Coronary artery (tissue), 2 donors: Measurements from ENCODE around the gene ERMN.
A peak's percentile ranks its signal among the peaks of the same experiment; 100 is the strongest.

Source experiments
- DNase-seq: peaks from one replicate; pipeline ENCODE4 v3.0.0-alpha.2; 2017; ENCODE audit warnings: low spot score
- H3K27ac ChIP-seq, 2 donors: fragments of 200-600 bp; sonication (generic); one replicate each; pipeline ENCODE4 v1.5.1; 2016 to 2019
- H3K4me3 ChIP-seq: fragments of 200-600 bp; sonication (generic); 2 replicates; pipeline ENCODE4 v1.5.1; 2016; ENCODE audit warnings: mild to moderate bottlenecking, moderate library complexity
- TF ChIP-seq, protein P1 (sequence below): fragments of 200-600 bp; sonication (generic); IDR thresholded peaks from one replicate; pipeline ENCODE4 v1.5.1; 2019; ENCODE audit warnings: antibody characterized with exemption

The ERMN gene

DNA sequence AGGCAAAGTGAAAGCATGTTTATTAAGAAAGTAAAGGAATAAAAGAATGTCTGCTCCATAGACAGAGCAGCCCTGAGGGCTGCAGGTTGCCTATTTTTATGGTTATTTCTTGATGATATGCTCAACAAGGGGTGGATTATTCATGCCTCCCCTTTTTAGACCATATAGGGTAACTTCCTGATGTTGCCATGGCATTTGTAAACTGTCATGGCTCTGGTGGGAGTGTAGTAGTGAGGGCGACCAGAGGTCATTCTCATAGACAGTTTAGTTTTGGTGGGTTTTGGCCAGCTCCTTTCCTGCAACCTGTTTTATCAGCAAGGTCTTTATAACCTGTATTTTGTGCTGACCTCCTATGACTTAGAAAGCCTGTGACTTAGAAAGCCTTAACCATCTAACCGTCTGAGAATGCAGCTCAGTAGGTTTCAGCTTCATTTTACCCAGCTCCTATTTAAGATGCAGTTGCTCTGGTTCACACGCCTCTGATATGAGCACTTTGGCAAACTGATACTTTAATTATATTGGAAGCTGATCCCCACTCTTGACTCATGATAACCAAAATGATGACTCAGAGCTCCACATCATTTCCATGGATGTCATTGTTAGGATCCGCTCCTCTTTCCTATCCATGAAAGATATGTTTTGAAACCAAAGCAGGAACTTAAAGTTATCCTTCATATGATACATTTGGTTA, 14.5 kb upstream of the ERMN start:
- Histone ChIP-seq H3K27ac (no peak overlapping the region), H3K4me3 (no peak overlapping the region)
- TF ChIP-seq, protein P1, sequence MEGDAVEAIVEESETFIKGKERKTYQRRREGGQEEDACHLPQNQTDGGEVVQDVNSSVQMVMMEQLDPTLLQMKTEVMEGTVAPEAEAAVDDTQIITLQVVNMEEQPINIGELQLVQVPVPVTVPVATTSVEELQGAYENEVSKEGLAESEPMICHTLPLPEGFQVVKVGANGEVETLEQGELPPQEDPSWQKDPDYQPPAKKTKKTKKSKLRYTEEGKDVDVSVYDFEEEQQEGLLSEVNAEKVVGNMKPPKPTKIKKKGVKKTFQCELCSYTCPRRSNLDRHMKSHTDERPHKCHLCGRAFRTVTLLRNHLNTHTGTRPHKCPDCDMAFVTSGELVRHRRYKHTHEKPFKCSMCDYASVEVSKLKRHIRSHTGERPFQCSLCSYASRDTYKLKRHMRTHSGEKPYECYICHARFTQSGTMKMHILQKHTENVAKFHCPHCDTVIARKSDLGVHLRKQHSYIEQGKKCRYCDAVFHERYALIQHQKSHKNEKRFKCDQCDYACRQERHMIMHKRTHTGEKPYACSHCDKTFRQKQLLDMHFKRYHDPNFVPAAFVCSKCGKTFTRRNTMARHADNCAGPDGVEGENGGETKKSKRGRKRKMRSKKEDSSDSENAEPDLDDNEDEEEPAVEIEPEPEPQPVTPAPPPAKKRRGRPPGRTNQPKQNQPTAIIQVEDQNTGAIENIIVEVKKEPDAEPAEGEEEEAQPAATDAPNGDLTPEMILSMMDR = no peak
- DNase-seq = no peak

DNA sequence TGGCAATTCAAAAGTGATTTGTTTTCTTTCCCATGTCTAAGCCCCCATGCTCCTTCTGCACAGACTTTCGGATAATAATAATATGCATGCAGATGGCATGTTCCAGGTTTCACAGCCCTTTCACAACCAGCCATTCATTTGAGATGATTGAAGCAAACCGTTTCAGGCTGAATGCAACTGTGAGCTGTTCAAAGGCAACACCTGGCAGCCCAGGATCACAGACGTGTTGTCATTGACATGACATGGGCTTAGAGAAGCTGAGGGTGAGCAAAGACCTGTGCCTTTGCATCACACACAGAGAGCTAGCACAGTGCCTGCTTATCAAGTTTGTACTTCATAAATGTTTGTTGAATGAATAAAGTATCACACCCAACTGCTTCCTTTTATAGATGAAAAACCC, 12.4 kb upstream of the ERMN start:
- DNase-seq = no peak
- Histone ChIP-seq H3K27ac (no peak overlapping the region), H3K4me3 (no peak overlapping the region)
- TF ChIP-seq, protein P1 = no peak

- Histone ChIP-seq H3K4me3 (no peak overlapping the region), H3K27ac (no peak overlapping the region)
- DNase-seq = no peak
- TF ChIP-seq, protein P1 = peak; percentile 43
These were observed 10.8 kb upstream of the ERMN start for GRCh38 chr2:157336137-157337010.

GRCh38 chr2:157334797-157335196, 9.2 kb upstream of the ERMN start:
- Histone ChIP-seq H3K27ac (no peak overlapping the region), H3K4me3 (no peak overlapping the region)
- TF ChIP-seq, protein P1 = no peak
- no peak for DNase-seq

GRCh38 chr2:157334335-157334734, 8.7 kb upstream of the ERMN start:
- TF ChIP-seq, protein P1 = no peak

GRCh38 chr2:157333304-157334047, 7.9 kb upstream of the ERMN start:
- DNase-seq = no peak
- TF ChIP-seq, protein P1 = no peak
- Histone ChIP-seq H3K4me3 (no peak overlapping the region), H3K27ac (no peak overlapping the region)

More at GRCh38 chr2:157334335-157334734, 8.7 kb upstream of the ERMN start:
- Histone ChIP-seq H3K27ac (no peak overlapping the region), H3K4me3 (no peak overlapping the region)
- no peak for DNase-seq
